Mesothelial cell of epicardium (in vitro differentiated cells): ENCODE data around the gene APC2. TPM values are rescaled to one million over a fixed set of nuclear protein-coding genes. Genes with fewer than 3 reads are reported as not detected.

Experiments
- DNase-seq, 2 experiments: peaks; one replicate each; pipeline ENCODE4 v3.0.0; 2021; ENCODE audit warnings: low spot score in 2 of 2; ENCODE audit not compliant: unreplicated experiment in 2 of 2
- H3K27ac Mint-ChIP-seq: 2 replicates; pipeline ENCODE4 v1.8.0; 2021; ENCODE audit warnings: mixed read lengths
- H3K27me3 Mint-ChIP-seq: 2 replicates; pipeline ENCODE4 v1.8.0; 2021; ENCODE audit warnings: low read depth, mixed read lengths
- H3K36me3 Mint-ChIP-seq: 2 replicates; pipeline ENCODE4 v1.8.0; 2021; ENCODE audit warnings: mixed read lengths
- H3K4me1 Mint-ChIP-seq: 2 replicates; pipeline ENCODE4 v1.8.0; 2021; ENCODE audit warnings: mixed read lengths
- H3K4me3 Mint-ChIP-seq: 2 replicates; pipeline ENCODE4 v1.8.0; 2021; ENCODE audit warnings: mild to moderate bottlenecking, moderate library complexity, mixed read lengths
- H3K9me3 Mint-ChIP-seq: 2 replicates; pipeline ENCODE4 v1.8.0; 2021; ENCODE audit warnings: mixed read lengths
- CTCF ChIP-seq: fragments of 200-600 bp; sonication (generic); IDR thresholded peaks from one replicate; pipeline ENCODE4 v1.5.0; 2021; ENCODE audit warnings: antibody characterized with exemption; ENCODE audit not compliant: unreplicated experiment
- total RNA-seq: library from RNA; stranded (reverse); gene quantifications from 3 replicates; pipeline ENCODE4 v1.2.1, GENCODE V29; 2021

APC2 gene
- total RNA-seq, 1 donor from 2014 or later = 2.3 TPM

- peaks cover 50% of the 10 kb centered on the region for H3K4me1 Mint-ChIP-seq
- DNase-seq = no peak
- H3K27me3 Mint-ChIP-seq = no peaks in the 10 kb centered on the region
- H3K4me3 Mint-ChIP-seq = peak overlapping the region; percentile 91
- peak overlapping the region; percentile 97 for H3K27ac Mint-ChIP-seq
- H3K36me3 Mint-ChIP-seq = no peaks in the 10 kb centered on the region
- no peak for TF ChIP-seq CTCF
- H3K9me3 Mint-ChIP-seq = no peaks in the 10 kb centered on the region
Observed at GRCh38 chr19:1410136-1410786, 39.7 kb upstream of the APC2 start.

- peak overlapping the region; percentile 91 for H3K4me3 Mint-ChIP-seq
- no peak for DNase-seq
- H3K36me3 Mint-ChIP-seq = no peaks in the 10 kb centered on the region
- no peaks in the 10 kb centered on the region for H3K27me3 Mint-ChIP-seq
- H3K4me1 Mint-ChIP-seq = peaks cover 55% of the 10 kb centered on the region
- no peak for TF ChIP-seq CTCF
- peak overlapping the region; percentile 97 for H3K27ac Mint-ChIP-seq
- H3K9me3 Mint-ChIP-seq = no peaks in the 10 kb centered on the region
Observed at GRCh38 chr19:1410789-1411188, 39.1 kb upstream of the APC2 start.

GRCh38 chr19:1411255-1412191 is 38.4 kb upstream of the APC2 start:
- no peaks in the 10 kb centered on the region for H3K27me3 Mint-ChIP-seq
- H3K4me3 Mint-ChIP-seq = no peak overlapping the region
- no peak for DNase-seq
- no peaks in the 10 kb centered on the region for H3K9me3 Mint-ChIP-seq
- no peaks in the 10 kb centered on the region for H3K36me3 Mint-ChIP-seq
- no peak for TF ChIP-seq CTCF
- H3K27ac Mint-ChIP-seq = peak overlapping the region; percentile 81
- H3K4me1 Mint-ChIP-seq = peaks cover 59% of the 10 kb centered on the region

- TF ChIP-seq CTCF = no peak
- H3K4me3 Mint-ChIP-seq = no peak overlapping the region
- no peaks in the 10 kb centered on the region for H3K27me3 Mint-ChIP-seq
- no peaks in the 10 kb centered on the region for H3K9me3 Mint-ChIP-seq
- DNase-seq = no peak
- H3K27ac Mint-ChIP-seq = peak overlapping the region; percentile 76
- peaks cover 67% of the 10 kb centered on the region for H3K4me1 Mint-ChIP-seq
- no peaks in the 10 kb centered on the region for H3K36me3 Mint-ChIP-seq
Observed at GRCh38 chr19:1412323-1412923, 37.5 kb upstream of the APC2 start.

GRCh38 chr19:1412995-1413800 is 36.7 kb upstream of the APC2 start:
- no peaks in the 10 kb centered on the region for H3K27me3 Mint-ChIP-seq
- H3K4me1 Mint-ChIP-seq = peaks cover 75% of the 10 kb centered on the region
- no peak overlapping the region for H3K4me3 Mint-ChIP-seq
- TF ChIP-seq CTCF = no peak
- H3K36me3 Mint-ChIP-seq = no peaks in the 10 kb centered on the region
- peak overlapping the region; percentile 90 for H3K27ac Mint-ChIP-seq
- DNase-seq = no peak
- H3K9me3 Mint-ChIP-seq = no peaks in the 10 kb centered on the region
